ENCODE measurements around the gene ASB10. TPM values are rescaled to one million over a fixed set of nuclear protein-coding genes. Genes with fewer than 3 reads are reported as not detected.

The ASB10 gene
- total and polyA plus RNA-seq, 2 experiments from 2014 or later, result not detected

GRCh38 chr7:151209588-151209987 is 22.5 kb upstream of the ASB10 start (continued):
- no peak for TF ChIP-seq REST (IDR thresholded peaks at IDR 0.05; ENCODE audit: unreplicated experiment)
- TF ChIP-seq CTCF (conservative IDR thresholded peaks at IDR 0.05; ENCODE audit: low read depth in 2 of 2), result no peak
- no peak for TF ChIP-seq POLR2AphosphoS5 (IDR thresholded peaks at IDR 0.05; ENCODE audit: low read depth)
- TF ChIP-seq NANOG (IDR thresholded peaks at IDR 0.05; ENCODE audit: borderline replicate concordance), result no peak
- no peak for TF ChIP-seq CREB1 (CRISPR knock-in tag; IDR thresholded peaks at IDR 0.05; ENCODE audit: low read depth)
- no peak for TF ChIP-seq ZNF331 (CRISPR knock-in tag; IDR thresholded peaks at IDR 0.05; ENCODE audit: low read depth)
- no peak for TF ChIP-seq EZH2phosphoT487 (IDR thresholded peaks at IDR 0.05; ENCODE audit: unreplicated experiment)
- TF ChIP-seq ETS1 (IDR thresholded peaks at IDR 0.05), result no peak
- TF ChIP-seq ZNF114 (CRISPR knock-in tag; IDR thresholded peaks at IDR 0.05), result no peak
- no peak for TF ChIP-seq STAT1 (IDR thresholded peaks at IDR 0.05; ENCODE audit: unreplicated experiment)
- TF ChIP-seq EZH2 (IDR thresholded peaks at IDR 0.05; ENCODE audit: low read depth, unreplicated experiment), result no peak
- TF ChIP-seq JUNB (IDR thresholded peaks at IDR 0.05; ENCODE audit: unreplicated experiment), result no peak

GRCh38 chr7:151208253-151208862 is 21.3 kb upstream of the ASB10 start:
- peaks cover 14% of the 10 kb centered on the region for H3K36me3 Mint-ChIP-seq (ENCODE audit: low read depth)
- Histone ChIP-seq H3K36me3 (ENCODE audit: insufficient read depth) (0 out of 2 replicates have a peak, but pooled peaks cover 4% of the 10 kb centered on the region), H3F3A (replicated peaks; ENCODE audit: low read depth) (no peaks in the 10 kb centered on the region), H3K4me3 (no peak overlapping the region), H4K20me1 (replicated peaks; ENCODE audit: insufficient read depth) (no peaks in the 10 kb centered on the region; the same call in 1 of the 2 replicates), H3K79me2 (replicated peaks; ENCODE audit: insufficient read depth) (no peaks in the 10 kb centered on the region), H3K4me2 (no peak overlapping the region), H3K27ac (ENCODE audit: low read depth) (no peak overlapping the region), H2AFZ (no peak overlapping the region), H3K4me1 (ENCODE audit: insufficient read depth) (peaks cover 7% of the 10 kb centered on the region), H3K9me2 (ENCODE audit: insufficient read depth) (no peaks in the 10 kb centered on the region), H3K27me3 (ENCODE audit: insufficient read depth) (no peaks in the 10 kb centered on the region)
- peaks cover 15% of the 10 kb centered on the region for H3K4me1 Mint-ChIP-seq
- no peak overlapping the region for H3K27ac Mint-ChIP-seq
- H3K27me3 Mint-ChIP-seq (ENCODE audit: insufficient read depth, low read depth, poor library complexity), result peaks cover 16% of the 10 kb centered on the region
- DNase-seq (ENCODE audit: low spot score) (no peak), ATAC-seq (no peak)
- no peak overlapping the region for H3K4me3 Mint-ChIP-seq
- no peaks in the 10 kb centered on the region for H3K9me3 Mint-ChIP-seq
- no peak for TF ChIP-seq CTCF (conservative IDR thresholded peaks at IDR 0.05; ENCODE audit: low read depth in 2 of 2)
- TF ChIP-seq EZH2phosphoT487 (IDR thresholded peaks at IDR 0.05; ENCODE audit: unreplicated experiment), result no peak
- TF ChIP-seq POLR2AphosphoS5 (IDR thresholded peaks at IDR 0.05; ENCODE audit: low read depth), result no peak
